GM15510 (cell line): Measurements from ENCODE around the gene TMPRSS13.

Experiments
- POLR2A ChIP-seq: IDR thresholded peaks from 3 replicates; pipeline ENCODE4 v1.6.1; 2011; ENCODE audit warnings: borderline replicate concordance; ENCODE audit not compliant: insufficient read length; ENCODE audit errors: extremely low read depth

The TMPRSS13 gene

GRCh38 chr11:117958949-117959348 lies 29.7 kb upstream of the TMPRSS13 start:
- no peak for TF ChIP-seq POLR2A

GRCh38 chr11:117953024-117953671 lies 23.9 kb upstream of the TMPRSS13 start:
- TF ChIP-seq POLR2A = no peak

- no peak for TF ChIP-seq POLR2A
Measured at GRCh38 chr11:117950993-117951961, 22.1 kb upstream of the TMPRSS13 start.

- TF ChIP-seq POLR2A = no peak
Measured at GRCh38 chr11:117950301-117950700, 21.1 kb upstream of the TMPRSS13 start.

- TF ChIP-seq POLR2A = no peak
Measured at GRCh38 chr11:117949062-117949461, 19.9 kb upstream of the TMPRSS13 start.

- no peak for TF ChIP-seq POLR2A
Measured at GRCh38 chr11:117946842-117947526, 17.8 kb upstream of the TMPRSS13 start.

- no peak for TF ChIP-seq POLR2A
Measured at GRCh38 chr11:117946156-117946841, 17.1 kb upstream of the TMPRSS13 start.

GRCh38 chr11:117945047-117945810 lies 16.0 kb upstream of the TMPRSS13 start:
- TF ChIP-seq POLR2A = no peak

- no peak for TF ChIP-seq POLR2A
Measured at GRCh38 chr11:117944554-117944953, 15.4 kb upstream of the TMPRSS13 start.

GRCh38 chr11:117941976-117942654 lies 12.9 kb upstream of the TMPRSS13 start:
- no peak for TF ChIP-seq POLR2A

GRCh38 chr11:117941163-117941707 lies 12.0 kb upstream of the TMPRSS13 start:
- no peak for TF ChIP-seq POLR2A

- TF ChIP-seq POLR2A = no peak
Measured at GRCh38 chr11:117940736-117941135, 11.5 kb upstream of the TMPRSS13 start.

- no peak for TF ChIP-seq POLR2A
Measured at GRCh38 chr11:117936973-117937372, 7.8 kb upstream of the TMPRSS13 start.
